Chondrocyte (in vitro differentiated cells): Measurements from ENCODE around the gene LYRM4. TPM values are rescaled to one million over a fixed set of nuclear protein-coding genes. Genes with fewer than 3 reads are reported as not detected.

Experiments
- DNase-seq: peaks from one replicate; pipeline ENCODE4 v3.0.0; 2021; ENCODE audit warnings: mixed read lengths, low spot score
- H3K27ac Mint-ChIP-seq: one replicate; pipeline ENCODE4 v1.8.0; 2021; ENCODE audit warnings: mild to moderate bottlenecking, moderate library complexity, mixed read lengths; ENCODE audit not compliant: unreplicated experiment
- H3K27me3 Mint-ChIP-seq: 2 replicates; pipeline ENCODE4 v1.8.0; 2021; ENCODE audit warnings: low read depth, mixed read lengths
- H3K36me3 Mint-ChIP-seq: 2 replicates; pipeline ENCODE4 v1.8.0; 2021; ENCODE audit warnings: low read depth, mixed read lengths
- H3K4me1 Mint-ChIP-seq: 2 replicates; pipeline ENCODE4 v1.8.0; 2021; ENCODE audit warnings: low read depth, mild to moderate bottlenecking, mixed read lengths
- H3K4me3 Mint-ChIP-seq: one replicate; pipeline ENCODE4 v1.8.0; 2021; ENCODE audit warnings: mild to moderate bottlenecking, moderate library complexity, mixed read lengths; ENCODE audit not compliant: unreplicated experiment
- H3K9me3 Mint-ChIP-seq: 2 replicates; pipeline ENCODE4 v1.8.0; 2021; ENCODE audit warnings: low read depth, mixed read lengths
- total RNA-seq: library from RNA; stranded (reverse); gene quantifications from 3 replicates; pipeline ENCODE4 v1.2.1, GENCODE V29; 2021
- TF ChIP-seq, protein P1 (sequence below): fragments of 200-600 bp; sonication (generic); IDR thresholded peaks from 2 replicates; pipeline ENCODE4 v1.5.0; 2021; ENCODE audit warnings: antibody characterized with exemption, mild to moderate bottlenecking, moderate library complexity

LYRM4 gene
- total RNA-seq, 1 donor from 2014 or later, result 18.0 TPM

DNA sequence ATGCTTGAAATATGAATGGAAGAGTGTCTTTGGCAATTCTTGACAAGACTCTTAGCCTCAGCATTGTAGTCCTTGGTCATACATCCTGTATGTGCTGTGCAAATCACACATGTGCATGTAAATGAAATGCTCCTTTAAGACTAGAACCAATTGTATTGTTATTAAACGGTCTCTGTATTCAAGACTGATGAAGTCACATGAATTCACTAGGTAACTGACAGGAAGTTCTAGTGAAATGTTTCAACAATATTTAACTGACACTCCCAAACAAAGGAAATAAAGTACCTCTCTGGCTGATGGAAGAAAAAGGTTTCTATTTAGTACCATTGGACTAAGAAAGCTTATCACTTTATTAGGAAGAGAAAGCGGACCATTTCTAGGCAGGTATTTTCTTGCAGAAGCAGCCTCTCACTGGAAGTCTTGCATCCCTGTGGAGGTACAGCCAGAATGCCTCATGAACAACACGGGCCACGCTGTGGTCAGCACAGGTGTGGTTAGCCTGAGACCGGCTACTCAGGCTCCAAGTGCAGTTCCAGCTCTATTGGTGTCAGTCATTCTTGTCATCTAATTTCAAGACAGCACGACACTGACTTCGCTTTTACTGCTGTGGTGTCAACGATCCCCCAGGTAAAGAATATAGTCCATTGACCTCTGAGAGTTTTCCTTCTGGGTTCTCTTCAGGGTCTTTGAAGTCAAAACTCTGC is 158.3 kb downstream of the LYRM4 start:
- Mint-ChIP-seq H3K36me3 (no peaks in the 10 kb centered on the region), H3K27me3 (no peaks in the 10 kb centered on the region), H3K27ac (no peak overlapping the region)

DNA sequence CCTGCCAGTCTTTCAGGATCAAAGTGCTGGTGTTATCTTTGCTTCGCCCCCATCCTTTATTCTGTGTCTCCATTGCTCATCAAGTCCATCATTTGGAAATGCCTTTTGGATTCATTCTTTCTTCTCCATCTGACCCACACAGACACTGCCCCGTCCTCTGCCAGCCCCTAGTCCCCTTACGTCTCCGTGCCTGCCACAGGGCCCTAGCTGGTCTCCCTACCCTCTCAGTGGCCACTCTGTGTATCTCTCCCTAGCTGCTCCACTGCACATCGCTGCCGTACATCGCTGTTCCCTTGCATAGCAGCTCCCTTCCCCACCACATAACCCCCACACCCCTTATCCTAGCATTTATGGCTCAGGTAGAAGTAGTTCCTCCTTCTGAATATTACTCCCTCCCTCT is 159.9 kb downstream of the LYRM4 start:
- Mint-ChIP-seq H3K27me3 (no peaks in the 10 kb centered on the region), H3K4me3 (no peak overlapping the region), H3K36me3 (no peaks in the 10 kb centered on the region), H3K27ac (no peak overlapping the region), H3K9me3 (no peaks in the 10 kb centered on the region), H3K4me1 (peaks cover 2% of the 10 kb centered on the region)
- no peak for DNase-seq
- TF ChIP-seq, protein P1, sequence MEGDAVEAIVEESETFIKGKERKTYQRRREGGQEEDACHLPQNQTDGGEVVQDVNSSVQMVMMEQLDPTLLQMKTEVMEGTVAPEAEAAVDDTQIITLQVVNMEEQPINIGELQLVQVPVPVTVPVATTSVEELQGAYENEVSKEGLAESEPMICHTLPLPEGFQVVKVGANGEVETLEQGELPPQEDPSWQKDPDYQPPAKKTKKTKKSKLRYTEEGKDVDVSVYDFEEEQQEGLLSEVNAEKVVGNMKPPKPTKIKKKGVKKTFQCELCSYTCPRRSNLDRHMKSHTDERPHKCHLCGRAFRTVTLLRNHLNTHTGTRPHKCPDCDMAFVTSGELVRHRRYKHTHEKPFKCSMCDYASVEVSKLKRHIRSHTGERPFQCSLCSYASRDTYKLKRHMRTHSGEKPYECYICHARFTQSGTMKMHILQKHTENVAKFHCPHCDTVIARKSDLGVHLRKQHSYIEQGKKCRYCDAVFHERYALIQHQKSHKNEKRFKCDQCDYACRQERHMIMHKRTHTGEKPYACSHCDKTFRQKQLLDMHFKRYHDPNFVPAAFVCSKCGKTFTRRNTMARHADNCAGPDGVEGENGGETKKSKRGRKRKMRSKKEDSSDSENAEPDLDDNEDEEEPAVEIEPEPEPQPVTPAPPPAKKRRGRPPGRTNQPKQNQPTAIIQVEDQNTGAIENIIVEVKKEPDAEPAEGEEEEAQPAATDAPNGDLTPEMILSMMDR, result no peak

More for the DNA sequence above, 158.3 kb downstream of the LYRM4 start:
- H3K9me3 Mint-ChIP-seq, result no peaks in the 10 kb centered on the region
- no peaks in the 10 kb centered on the region for H3K4me1 Mint-ChIP-seq
- no peak for DNase-seq
- TF ChIP-seq, protein P1, result no peak
- H3K4me3 Mint-ChIP-seq, result no peak overlapping the region

GRCh38 chr6:5099537-5099936 is 161.2 kb downstream of the LYRM4 start:
- no peaks in the 10 kb centered on the region for H3K9me3 Mint-ChIP-seq
- TF ChIP-seq, protein P1, result no peak
- DNase-seq, result no peak
- peaks cover 11% of the 10 kb centered on the region for H3K4me1 Mint-ChIP-seq
- H3K27me3 Mint-ChIP-seq, result no peaks in the 10 kb centered on the region
- no peak overlapping the region for H3K27ac Mint-ChIP-seq
- H3K4me3 Mint-ChIP-seq, result no peak overlapping the region
- no peaks in the 10 kb centered on the region for H3K36me3 Mint-ChIP-seq

DNA sequence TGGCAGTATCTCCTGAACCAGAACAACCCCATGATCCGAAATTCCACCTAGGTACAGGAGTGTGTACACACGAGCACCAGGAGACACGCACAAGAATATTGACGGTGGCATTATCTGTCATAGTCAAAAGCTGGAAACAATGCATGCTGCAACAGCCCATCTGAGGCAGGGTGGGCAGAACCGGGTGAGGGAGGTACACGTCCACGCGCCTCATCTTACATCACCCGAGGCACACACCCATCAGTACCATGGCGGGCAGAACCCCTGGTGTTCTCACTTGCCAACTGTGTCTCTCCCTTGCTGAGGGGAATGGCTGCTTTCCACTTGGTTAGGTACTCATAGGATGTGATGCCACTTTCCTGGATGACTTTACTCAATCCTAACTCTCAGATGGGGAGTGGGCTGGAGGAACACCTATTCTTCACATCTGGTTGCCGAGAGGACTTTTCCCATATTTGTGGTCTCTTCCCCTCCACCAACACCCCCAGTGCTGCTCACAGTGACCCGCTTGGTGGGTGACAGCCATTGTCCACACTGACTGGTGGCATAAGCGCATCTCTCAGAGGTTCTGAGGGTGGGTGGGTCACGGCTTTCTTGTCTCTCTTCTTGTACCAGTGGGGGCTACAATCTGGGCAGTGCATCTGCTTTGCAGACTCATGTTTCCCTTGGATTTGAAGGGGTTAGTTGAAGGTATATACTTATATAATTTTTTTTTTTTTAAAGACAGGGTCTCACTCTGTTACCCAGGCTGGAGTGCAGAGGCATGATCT is 162.1 kb downstream of the LYRM4 start:
- peaks cover 19% of the 10 kb centered on the region for H3K4me1 Mint-ChIP-seq
- TF ChIP-seq, protein P1, result no peak
- H3K4me3 Mint-ChIP-seq, result no peak overlapping the region
- H3K9me3 Mint-ChIP-seq, result no peaks in the 10 kb centered on the region
- no peak for DNase-seq
- no peaks in the 10 kb centered on the region for H3K36me3 Mint-ChIP-seq
- no peak overlapping the region for H3K27ac Mint-ChIP-seq
- H3K27me3 Mint-ChIP-seq, result no peaks in the 10 kb centered on the region

GRCh38 chr6:5096482-5096881 is 164.3 kb downstream of the LYRM4 start:
- Mint-ChIP-seq H3K4me3 (no peak overlapping the region), H3K27ac (no peak overlapping the region), H3K27me3 (no peaks in the 10 kb centered on the region), H3K4me1 (peaks cover 19% of the 10 kb centered on the region), H3K36me3 (no peaks in the 10 kb centered on the region), H3K9me3 (no peaks in the 10 kb centered on the region)
- TF ChIP-seq, protein P1, result no peak
- DNase-seq, result no peak
